GOT3 (cell line): ENCODE data around the gene NCKAP5.
"Not testable (repeated sequence)": the region's sequence is repeated elsewhere in the genome, so short reads cannot be mapped to it uniquely, and the experiment has no call there.

Source experiments
- DNase-seq: peaks from one replicate; lab custom pipeline; 2025; ENCODE audit warnings: mixed read lengths; lab: John Stamatoyannopoulos, UW

Gene NCKAP5

DNA sequence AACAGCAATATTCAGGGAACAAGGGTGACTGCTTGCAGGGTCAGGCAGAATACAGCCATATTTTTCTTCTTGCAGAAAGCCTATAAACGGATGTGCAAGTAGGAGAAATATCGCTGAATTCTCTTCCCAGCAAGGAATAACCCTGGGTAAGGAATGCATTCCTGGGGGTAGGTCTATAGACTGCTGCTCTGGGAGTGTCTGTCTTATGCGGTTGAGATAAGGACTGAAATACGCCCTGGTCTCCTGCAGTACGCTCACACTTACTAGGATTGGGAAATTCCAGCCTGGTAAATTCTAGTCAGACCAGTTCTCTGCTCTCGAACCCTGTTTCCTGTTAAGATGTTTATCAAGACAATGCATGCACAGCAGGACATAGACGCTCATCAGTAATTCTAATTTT, 361.6 kb downstream of the NCKAP5 start:
- not testable (repeated sequence) for DNase-seq

DNA sequence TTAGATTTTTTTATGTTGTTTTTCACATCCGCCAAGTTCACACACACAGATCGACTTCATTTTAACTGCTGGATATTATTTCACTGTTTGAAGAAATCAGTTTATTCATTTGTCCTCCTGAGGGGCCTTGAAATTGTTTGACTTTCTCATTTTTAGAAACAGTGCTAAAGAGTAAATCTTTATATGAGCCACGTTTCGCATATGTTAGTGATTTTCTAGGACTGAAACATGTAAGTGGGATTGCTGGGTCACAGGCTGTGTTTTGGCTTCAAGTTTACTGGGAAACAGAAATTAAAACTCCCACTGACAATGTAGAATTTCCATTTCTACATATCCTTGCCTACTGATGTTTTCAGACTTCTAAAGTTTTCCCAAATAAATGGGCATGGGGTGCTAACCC, 363.8 kb downstream of the NCKAP5 start:
- no peak for DNase-seq

- no peak for DNase-seq
These were observed 367.4 kb downstream of the NCKAP5 start for GRCh38 chr2:133200684-133201421.

- DNase-seq = no peak
These were observed 369.6 kb downstream of the NCKAP5 start for GRCh38 chr2:133198678-133199077.

DNA sequence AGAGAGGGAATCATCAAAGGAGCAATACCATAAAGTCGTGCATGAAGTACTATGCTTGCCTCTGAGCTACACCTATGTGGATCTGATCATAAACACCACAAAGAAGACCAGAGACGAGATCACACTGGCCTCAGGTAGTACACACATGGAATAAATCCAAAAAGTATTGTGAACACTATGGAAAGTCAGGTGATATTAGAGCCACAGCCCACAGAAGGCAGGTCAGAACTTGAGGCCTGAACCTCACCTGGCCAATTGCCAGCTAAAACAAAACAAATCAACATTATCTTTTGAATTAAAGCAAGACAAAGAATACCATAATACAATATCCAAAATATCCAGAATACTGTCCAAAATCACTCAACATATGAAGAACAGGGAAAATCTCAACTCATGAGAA, 371.1 kb downstream of the NCKAP5 start:
- DNase-seq = no peak

GRCh38 chr2:133194777-133195335, 373.4 kb downstream of the NCKAP5 start:
- DNase-seq = no peak

DNA sequence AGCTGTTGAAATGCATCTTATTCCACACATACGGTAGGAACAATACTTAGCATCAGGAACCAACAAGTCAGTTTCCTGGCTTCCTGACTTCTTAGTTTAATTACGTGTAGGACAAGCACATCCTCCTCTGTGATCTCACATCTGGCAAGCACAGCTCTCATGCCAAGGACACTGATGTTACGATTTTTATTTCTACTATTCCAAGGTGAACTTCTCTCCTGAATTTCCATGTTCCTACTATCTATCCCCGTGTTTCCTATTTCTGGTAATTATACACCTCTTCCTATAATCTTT, 374.0 kb downstream of the NCKAP5 start:
- no peak for DNase-seq

DNA sequence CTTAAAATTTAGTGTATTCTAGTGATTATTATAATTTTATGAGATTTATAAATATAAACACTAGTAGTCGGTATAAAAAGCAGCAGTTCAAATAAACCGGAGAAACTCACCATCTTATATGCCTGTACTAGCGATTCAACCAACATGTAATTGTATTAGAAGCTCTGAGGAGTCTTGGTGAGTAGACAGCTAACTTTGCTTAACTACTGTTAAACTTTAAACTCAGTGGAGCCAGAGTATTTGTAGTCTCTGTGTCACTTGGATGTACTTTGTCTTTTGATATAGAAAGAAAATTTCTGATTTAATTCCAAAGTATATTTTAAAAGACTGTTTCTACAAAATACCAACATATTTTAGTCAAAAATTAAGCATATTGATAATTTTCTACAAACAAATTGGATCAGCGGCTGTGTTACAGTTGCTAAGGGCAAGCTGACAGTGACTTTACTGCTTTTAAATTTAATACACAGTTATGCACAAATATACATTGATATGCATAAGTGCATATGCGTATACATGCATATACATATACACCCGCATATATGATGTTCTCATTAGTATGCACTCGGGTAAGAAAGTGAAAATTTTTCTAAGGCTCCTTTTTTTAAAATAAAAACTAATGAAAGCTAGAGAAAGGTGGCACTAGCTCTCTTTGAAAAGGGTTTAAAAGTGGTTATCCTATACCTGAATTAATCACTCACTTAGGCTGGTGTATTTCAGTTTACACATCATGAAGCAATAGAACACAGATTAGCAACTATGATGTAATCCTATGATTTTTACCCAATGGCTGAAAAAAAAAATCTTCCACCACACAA, 374.5 kb downstream of the NCKAP5 start:
- DNase-seq = no peak

- no peak for DNase-seq
These were observed 376.2 kb downstream of the NCKAP5 start for GRCh38 chr2:133192028-133192427.

- DNase-seq = no peak
These were observed 391.1 kb downstream of the NCKAP5 start for GRCh38 chr2:133177196-133177595.

- DNase-seq = no peak
These were observed 392.3 kb downstream of the NCKAP5 start for GRCh38 chr2:133175926-133176325.

- DNase-seq = no peak
These were observed 395.0 kb downstream of the NCKAP5 start for GRCh38 chr2:133173224-133173623.

GRCh38 chr2:133171393-133172004, 396.8 kb downstream of the NCKAP5 start:
- no peak for DNase-seq

DNA sequence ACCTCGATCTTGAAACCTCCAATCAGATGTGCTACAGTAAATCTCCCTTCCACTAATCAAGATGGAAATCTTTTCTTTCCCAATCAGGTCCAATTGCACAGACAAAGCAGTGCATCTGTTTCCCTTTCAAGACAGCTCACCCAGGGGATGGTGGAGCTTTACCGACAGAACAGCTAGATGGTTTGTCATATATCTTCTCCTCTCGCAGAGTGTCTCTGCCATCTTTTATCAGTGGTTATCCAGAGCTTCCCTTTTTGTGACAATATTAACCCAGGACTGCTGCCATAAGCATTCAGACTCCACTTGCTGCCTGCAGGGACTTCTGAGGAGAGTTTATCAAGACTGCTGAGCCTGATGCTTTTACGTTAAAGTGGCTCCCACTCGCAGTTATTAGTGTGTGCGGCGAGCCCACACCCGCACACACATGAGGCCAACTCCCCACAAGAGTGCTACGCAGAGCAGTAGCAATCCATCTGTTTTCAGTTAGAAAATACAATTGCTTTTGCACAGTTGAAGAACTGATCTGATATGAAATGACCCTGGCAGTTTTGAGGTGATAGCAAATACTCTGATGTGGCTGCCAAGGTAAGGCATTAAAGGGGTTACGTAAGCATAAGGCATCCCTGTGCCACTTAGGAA, 398.9 kb downstream of the NCKAP5 start:
- DNase-seq = no peak

- DNase-seq = no peak
These were observed 400.3 kb downstream of the NCKAP5 start for GRCh38 chr2:133167990-133168389.

GRCh38 chr2:133167223-133167622, 401.0 kb downstream of the NCKAP5 start:
- no peak for DNase-seq

DNA sequence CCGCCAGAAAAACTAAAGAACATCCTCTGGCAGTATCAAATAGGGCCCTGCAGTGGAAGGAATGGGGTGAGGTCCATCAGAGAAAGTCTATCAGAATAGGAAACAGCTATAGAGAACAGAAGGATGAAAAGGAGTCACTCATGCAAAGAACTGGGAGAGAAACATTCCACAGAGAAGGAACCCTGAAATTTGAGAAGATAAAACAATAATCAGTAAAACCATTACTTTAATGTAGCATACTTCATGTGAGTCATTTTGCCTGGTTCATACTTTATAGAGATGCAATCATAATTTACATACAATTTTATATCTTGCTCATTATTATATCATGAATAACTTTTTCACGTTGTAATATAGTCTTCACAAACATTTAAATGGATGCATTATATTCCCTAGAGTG, 402.2 kb downstream of the NCKAP5 start:
- DNase-seq = no peak

DNA sequence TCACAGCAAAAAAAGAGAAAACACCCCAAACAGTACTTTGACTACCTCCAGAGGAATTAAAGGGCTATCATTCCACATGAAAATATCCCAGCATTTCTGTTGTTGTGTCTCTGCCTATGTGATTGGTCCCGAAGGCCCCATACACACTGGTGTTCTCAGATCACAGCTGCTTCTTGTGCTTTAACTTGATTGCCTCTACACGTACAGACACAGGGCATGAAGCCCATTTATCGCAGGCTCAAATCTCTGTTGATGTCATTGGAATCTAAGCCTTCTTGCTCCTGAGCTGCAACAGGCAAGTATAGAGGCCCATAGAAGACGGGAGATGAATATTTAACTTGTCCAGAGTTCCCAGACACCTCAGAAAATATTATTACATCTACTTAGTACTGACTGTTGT, 405.2 kb downstream of the NCKAP5 start:
- no peak for DNase-seq

DNA sequence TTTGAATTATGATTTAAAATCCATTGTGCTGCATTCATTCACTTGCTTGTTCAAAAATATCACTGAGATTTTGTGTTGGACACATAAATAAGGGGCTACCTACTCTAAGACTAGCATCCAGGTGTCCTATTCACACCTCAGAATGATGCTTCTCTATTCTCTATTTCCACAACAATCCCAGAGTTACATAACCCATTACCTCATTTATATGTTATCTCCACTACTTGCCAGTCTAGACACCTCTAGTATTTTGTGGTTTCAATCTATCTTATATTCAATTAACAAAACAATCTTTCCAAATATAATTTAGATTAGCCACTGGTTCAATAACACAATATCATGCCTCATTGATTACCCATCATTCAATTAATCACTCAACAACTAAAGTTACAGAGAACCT, 409.8 kb downstream of the NCKAP5 start:
- DNase-seq = no peak

- no peak for DNase-seq
These were observed 410.2 kb downstream of the NCKAP5 start for GRCh38 chr2:133158024-133158423.

- DNase-seq = no peak
These were observed 411.1 kb downstream of the NCKAP5 start for GRCh38 chr2:133157141-133157540.

DNA sequence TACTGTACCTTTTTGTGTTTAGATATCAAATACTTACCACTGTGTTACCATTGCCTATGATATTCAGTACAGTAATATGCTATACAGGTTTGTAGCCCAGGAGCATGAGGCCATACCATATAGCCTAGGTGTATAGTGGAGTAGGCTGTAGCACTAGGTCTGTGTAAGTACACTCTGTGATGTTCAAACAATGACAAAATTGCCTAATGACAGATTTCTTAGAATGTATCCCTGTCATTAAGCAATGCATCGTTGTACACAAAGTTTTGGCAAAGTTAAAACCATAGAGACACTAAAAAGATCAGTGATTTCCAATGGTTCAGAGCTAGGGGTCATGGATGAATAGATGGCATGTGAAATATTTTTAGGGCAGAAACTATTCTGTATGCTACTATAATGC, 415.5 kb downstream of the NCKAP5 start:
- DNase-seq = no peak
